Measurements from ENCODE around the gene MRPL58.

GRCh38 chr17:74992223-74992622, 20.2 kb upstream of the MRPL58 start:
- no peak for TF ChIP-seq CTCF (IDR thresholded peaks at IDR 0.05)
- no peak for TF ChIP-seq POLR2A (IDR thresholded peaks at IDR 0.05)

Data from esophagus squamous epithelium (tissue), 4 donors.